Esophagus muscularis mucosa (tissue), 4 donors: Measurements from ENCODE around the gene INTS4. TPM values are rescaled to one million over a fixed set of nuclear protein-coding genes. Genes with fewer than 3 reads are reported as not detected.

Experiments
- DNase-seq: peaks from one replicate; pipeline ENCODE4 v3.0.0-alpha.2; 2017; ENCODE audit errors: extremely low spot score
- H3K27ac ChIP-seq, 4 donors: fragments of 200-600 bp; sonication (generic); replicated peaks in 1 of 4; 1 replicate in 3 of 4; 2 replicates in 1 of 4; pipeline ENCODE4 v1.5.1; 2016 to 2019; ENCODE audit warnings: mild to moderate bottlenecking in 1 of 4
- H3K27me3 ChIP-seq, 4 donors: fragments of 200-600 bp; sonication (generic); one replicate each; pipeline versions ENCODE4 v1.5.1 to v1.6.0; 2016 to 2019
- H3K36me3 ChIP-seq, 4 donors: fragments of 200-600 bp; sonication (generic); one replicate each; pipeline ENCODE4 v1.5.1; 2016 to 2019
- H3K4me1 ChIP-seq, 4 donors: fragments of 200-600 bp; sonication (generic); one replicate each; pipeline ENCODE4 v1.5.1; 2016 to 2019
- H3K4me3 ChIP-seq, 4 donors: fragments of 200-600 bp; sonication (generic); 1 replicate in 2 of 4; 2 replicates in 2 of 4; pipeline ENCODE4 v1.5.1; 2016 to 2019; ENCODE audit warnings: mild to moderate bottlenecking in 4 of 4, moderate library complexity in 1 of 4
- H3K9me3 ChIP-seq, 4 donors: fragments of 200-600 bp; sonication (generic); 1 replicate in 3 of 4; 2 replicates in 1 of 4; pipeline ENCODE4 v1.5.1; 2016 to 2019
- CTCF ChIP-seq, 3 experiments: fragments of 200-600 bp in 2 of 3; fragments of 450-650 bp in 1 of 3; sonication (generic) in 2 of 3; IDR thresholded peaks; one replicate each; pipeline ENCODE4 v1.5.1; 2017 to 2019; ENCODE audit warnings: antibody characterized with exemption in 3 of 3, mild to moderate bottlenecking in 2 of 3, moderate library complexity in 1 of 3
- EP300 ChIP-seq: sonication (generic); formaldehyde crosslinking; IDR thresholded peaks from one replicate; pipeline ENCODE4 v1.6.1; 2017; ENCODE audit warnings: antibody characterized with exemption
- POLR2A ChIP-seq: fragments of 450-650 bp; IDR thresholded peaks from one replicate; pipeline ENCODE4 v1.6.1; 2017; ENCODE audit warnings: antibody characterized with exemption, moderate library complexity, mild to moderate bottlenecking, low read depth
- POLR2AphosphoS5 ChIP-seq, 2 donors: sonication (generic); formaldehyde crosslinking; IDR thresholded peaks; one replicate each; pipeline ENCODE4 v1.6.1; 2017; ENCODE audit warnings: antibody characterized with exemption in 2 of 2
- WGBS: methylation state at CpG from one replicate; pipeline ENCODE4 v1.1.5; 2018; 5-methylcytosine and 5-hydroxymethylcytosine counted together
- intact Hi-C: fragments of 100-400 bp; cut with DNase I; formaldehyde crosslinking; loops from one replicate; pipeline ENCODE4 v1.15.1; 2023
- total RNA-seq, 4 donors: library from RNA; depleted of rRNA; stranded (reverse); fragments of >200 nt; gene quantifications; one replicate each; pipeline versions ENCODE4 v1.1.0 to v1.2.1, GENCODE V29; 2016

The INTS4 gene
- total RNA-seq, 4 donors from 2014 or later: 13.3 to 34.1 (median 15.2) TPM

GRCh38 chr11:78036313-78036712 is 41.8 kb upstream of the INTS4 start:
- Histone ChIP-seq H3K36me3 (no peaks in the 10 kb centered on the region), H3K4me3 (no peak overlapping the region), H3K4me1 (peaks cover 9 to 20% (median 18%) of the 10 kb centered on the region in 4 donors), H3K27ac (no peak overlapping the region), H3K9me3 (no peaks in the 10 kb centered on the region), H3K27me3 (no peaks in the 10 kb centered on the region)
- no peak for TF ChIP-seq EP300
- no peak for TF ChIP-seq CTCF (IDR thresholded peaks at IDR 0.05)
- no peak for TF ChIP-seq POLR2AphosphoS5 (IDR thresholded peaks at IDR 0.05)
- no peak for TF ChIP-seq POLR2A
- intact Hi-C loops: no loop called here
- DNase-seq: no peak
- WGBS: 83% methylated on average over 3 of the region's 3 CpGs

- TF ChIP-seq EP300 (no peak), CTCF (IDR thresholded peaks at IDR 0.05) (no peak), POLR2A (no peak), POLR2AphosphoS5 (IDR thresholded peaks at IDR 0.05) (no peak)
- H3K27me3 ChIP-seq: no peaks in the 10 kb centered on the region
- H3K27ac ChIP-seq: no peak overlapping the region
- no peak overlapping the region for H3K4me3 ChIP-seq
- WGBS: 85% methylated on average over 10 of the region's 10 CpGs
- DNase-seq: no peak
- no peaks in the 10 kb centered on the region for H3K9me3 ChIP-seq
- intact Hi-C loops: no loop called here
- peaks cover 8 to 16% (median 14%) of the 10 kb centered on the region in 4 donors for H3K4me1 ChIP-seq
- H3K36me3 ChIP-seq: no peaks in the 10 kb centered on the region
Observed at GRCh38 chr11:78034623-78035022, 40.2 kb upstream of the INTS4 start.

GRCh38 chr11:78033040-78033439 is 38.6 kb upstream of the INTS4 start:
- Histone ChIP-seq H3K27me3 (no peaks in the 10 kb centered on the region), H3K36me3 (no peaks in the 10 kb centered on the region), H3K4me3 (no peak overlapping the region), H3K27ac (no peak overlapping the region), H3K9me3 (no peaks in the 10 kb centered on the region), H3K4me1 (peaks cover 8 to 13% (median 10%) of the 10 kb centered on the region in 4 donors)
- no peak for DNase-seq
- intact Hi-C loops: no loop called here
- 95% methylated on average over 4 of the region's 4 CpGs for WGBS
- TF ChIP-seq EP300: no peak

- no peak for DNase-seq
- H3K27me3 ChIP-seq: no peaks in the 10 kb centered on the region
- H3K4me1 ChIP-seq: peaks cover 8 to 13% (median 10%) of the 10 kb centered on the region in 4 donors
- H3K36me3 ChIP-seq: no peaks in the 10 kb centered on the region
- intact Hi-C loops: no loop called here
- H3K9me3 ChIP-seq: no peaks in the 10 kb centered on the region
- TF ChIP-seq POLR2A: no peak
- no peak for TF ChIP-seq CTCF (IDR thresholded peaks at IDR 0.05)
- TF ChIP-seq EP300: no peak
- no peak for TF ChIP-seq POLR2AphosphoS5 (IDR thresholded peaks at IDR 0.05)
- H3K27ac ChIP-seq: no peak overlapping the region
- H3K4me3 ChIP-seq: no peak overlapping the region
Observed at GRCh38 chr11:78032090-78032489, 37.6 kb upstream of the INTS4 start.

GRCh38 chr11:78031629-78032028 is 37.2 kb upstream of the INTS4 start:
- H3K27ac ChIP-seq: no peak overlapping the region
- intact Hi-C loops: no loop called here

More at GRCh38 chr11:78031629-78032028, 37.2 kb upstream of the INTS4 start:
- no peaks in the 10 kb centered on the region for H3K36me3 ChIP-seq
- WGBS: 83% methylated on average over 3 of the region's 3 CpGs
- no peaks in the 10 kb centered on the region for H3K27me3 ChIP-seq
- no peak for DNase-seq
- no peaks in the 10 kb centered on the region for H3K9me3 ChIP-seq
- TF ChIP-seq CTCF (IDR thresholded peaks at IDR 0.05) (no peak), EP300 (no peak)
- H3K4me1 ChIP-seq: peaks cover 8 to 13% (median 10%) of the 10 kb centered on the region in 4 donors
- H3K4me3 ChIP-seq: no peak overlapping the region
